NT2/D1 (cell line): ENCODE results near the gene LIMCH1.

ENCODE experiments used
- YY1 ChIP-seq: IDR thresholded peaks from 2 replicates; pipeline ENCODE4 v1.6.1; 2011; ENCODE audit not compliant: insufficient read length, insufficient read depth
- ZNF274 ChIP-seq: IDR thresholded peaks from 2 replicates; pipeline ENCODE4 v1.6.1; 2011; ENCODE audit warnings: mild to moderate bottlenecking, low read depth, low read length

DNA sequence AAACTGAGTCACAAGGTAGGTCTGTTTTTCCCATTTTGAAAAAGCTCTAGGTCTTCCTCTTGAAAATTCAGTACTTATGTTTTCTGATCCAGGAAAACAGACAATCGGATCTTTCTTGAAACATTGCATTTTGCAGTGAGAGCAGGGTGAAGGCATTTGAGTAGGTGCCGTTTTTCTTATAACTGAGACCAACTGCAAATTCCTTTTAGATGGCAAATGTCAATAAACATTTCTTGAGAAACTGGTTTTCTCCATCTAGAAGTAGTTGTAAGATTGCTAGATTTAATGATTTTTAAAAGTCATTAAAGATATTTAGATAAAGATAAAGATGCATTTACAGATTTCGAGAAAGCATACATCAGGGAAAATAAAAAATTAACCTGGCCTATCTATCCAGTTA, 118.1 kb downstream of the LIMCH1 start:
- no peak for TF ChIP-seq ZNF274
- TF ChIP-seq YY1: no peak
